GM12872 (cell line): ENCODE measurements around the gene HELZ.

Experiments
- TF ChIP-seq, protein P1 (sequence below): IDR thresholded peaks from 3 replicates; pipeline ENCODE4 v1.5.1; 2011; ENCODE audit warnings: low read depth, mild to moderate bottlenecking, low read length, moderate library complexity; ENCODE audit not compliant: insufficient read depth

The HELZ gene

DNA sequence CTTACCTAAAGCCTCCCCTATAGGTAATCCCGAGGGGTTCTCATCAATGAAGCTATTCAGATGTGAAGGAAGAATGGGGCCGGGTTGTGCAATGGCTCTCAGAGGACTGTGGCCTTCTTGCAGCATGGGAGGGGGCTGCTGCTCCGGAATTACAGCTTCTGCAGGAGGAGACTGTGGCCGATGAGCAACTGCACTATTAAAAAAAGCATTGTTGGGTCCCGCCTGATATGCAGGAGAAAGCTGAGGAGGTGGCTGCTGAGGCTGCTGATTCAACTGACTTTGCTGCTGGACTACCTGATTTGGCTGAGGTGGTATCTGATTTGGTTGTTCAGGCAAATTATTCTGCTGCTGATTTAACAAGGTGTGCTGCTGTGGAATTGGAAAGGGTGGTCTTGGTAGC, 135.9 kb downstream of the HELZ start:
- TF ChIP-seq, protein P1, sequence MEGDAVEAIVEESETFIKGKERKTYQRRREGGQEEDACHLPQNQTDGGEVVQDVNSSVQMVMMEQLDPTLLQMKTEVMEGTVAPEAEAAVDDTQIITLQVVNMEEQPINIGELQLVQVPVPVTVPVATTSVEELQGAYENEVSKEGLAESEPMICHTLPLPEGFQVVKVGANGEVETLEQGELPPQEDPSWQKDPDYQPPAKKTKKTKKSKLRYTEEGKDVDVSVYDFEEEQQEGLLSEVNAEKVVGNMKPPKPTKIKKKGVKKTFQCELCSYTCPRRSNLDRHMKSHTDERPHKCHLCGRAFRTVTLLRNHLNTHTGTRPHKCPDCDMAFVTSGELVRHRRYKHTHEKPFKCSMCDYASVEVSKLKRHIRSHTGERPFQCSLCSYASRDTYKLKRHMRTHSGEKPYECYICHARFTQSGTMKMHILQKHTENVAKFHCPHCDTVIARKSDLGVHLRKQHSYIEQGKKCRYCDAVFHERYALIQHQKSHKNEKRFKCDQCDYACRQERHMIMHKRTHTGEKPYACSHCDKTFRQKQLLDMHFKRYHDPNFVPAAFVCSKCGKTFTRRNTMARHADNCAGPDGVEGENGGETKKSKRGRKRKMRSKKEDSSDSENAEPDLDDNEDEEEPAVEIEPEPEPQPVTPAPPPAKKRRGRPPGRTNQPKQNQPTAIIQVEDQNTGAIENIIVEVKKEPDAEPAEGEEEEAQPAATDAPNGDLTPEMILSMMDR, result no peak

DNA sequence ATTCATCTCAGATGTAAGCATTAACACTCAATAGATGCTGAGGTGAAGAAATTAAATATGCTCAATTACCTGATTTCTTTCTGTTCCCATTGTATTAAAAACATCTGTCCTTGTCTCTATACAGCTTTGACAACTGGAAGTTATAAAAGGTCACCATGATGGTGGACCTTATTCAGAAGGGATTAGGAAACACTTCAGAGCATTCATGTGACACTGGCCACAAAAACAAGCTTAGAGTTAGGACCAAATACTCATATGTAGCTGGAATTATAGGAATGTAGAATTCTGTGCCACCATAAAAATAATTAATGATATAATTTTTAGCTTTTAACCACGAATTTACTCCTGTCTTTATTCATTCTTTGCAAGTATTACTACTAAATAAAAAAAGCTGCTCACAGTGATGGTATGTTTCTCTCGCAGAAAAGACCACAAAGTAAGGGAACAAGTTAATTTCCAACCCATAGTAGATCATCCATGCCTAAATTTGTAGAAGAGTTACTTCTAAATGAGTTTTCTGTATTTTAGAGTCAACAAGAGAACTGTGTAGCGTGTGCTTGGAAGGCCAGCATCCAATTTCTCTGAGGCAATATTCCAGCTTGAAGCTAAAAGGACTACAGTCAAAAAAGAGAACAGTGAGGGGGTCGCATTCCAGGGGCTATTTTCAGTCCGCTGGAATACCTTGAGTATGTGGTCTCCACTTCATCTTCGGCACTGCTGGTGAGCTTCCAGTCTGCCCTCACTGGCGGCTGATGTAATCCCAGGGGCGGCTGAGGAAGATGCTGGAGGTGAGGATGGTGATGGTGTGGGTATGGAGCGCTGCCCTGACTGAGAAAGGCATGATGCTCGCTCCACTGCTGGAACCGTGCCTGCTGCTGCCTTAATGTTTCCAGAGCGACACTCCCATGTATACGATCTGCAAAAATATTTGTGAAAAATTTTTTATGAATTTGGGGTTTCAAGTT, 136.9 kb downstream of the HELZ start:
- TF ChIP-seq, protein P1, result no peak

DNA sequence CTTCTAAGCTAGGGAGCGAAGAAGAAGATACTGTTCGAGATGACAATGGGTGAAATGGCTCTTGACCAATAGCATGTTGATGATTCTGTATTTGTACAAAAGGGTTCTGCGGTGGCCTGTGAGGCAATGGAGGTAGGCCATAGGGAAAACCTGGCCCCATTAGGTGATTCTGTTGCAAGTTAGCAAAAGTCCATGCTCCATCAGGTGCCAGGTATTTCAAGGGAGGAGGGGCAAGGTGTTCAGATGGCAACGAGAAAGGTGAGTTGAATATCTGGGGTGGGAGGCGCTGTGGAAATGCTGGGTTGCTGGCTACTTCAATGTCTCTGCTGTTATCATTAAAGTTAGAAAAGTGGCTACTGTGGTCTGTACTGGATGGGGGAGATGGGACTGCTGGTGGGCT, 137.8 kb downstream of the HELZ start:
- TF ChIP-seq, protein P1, result no peak

DNA sequence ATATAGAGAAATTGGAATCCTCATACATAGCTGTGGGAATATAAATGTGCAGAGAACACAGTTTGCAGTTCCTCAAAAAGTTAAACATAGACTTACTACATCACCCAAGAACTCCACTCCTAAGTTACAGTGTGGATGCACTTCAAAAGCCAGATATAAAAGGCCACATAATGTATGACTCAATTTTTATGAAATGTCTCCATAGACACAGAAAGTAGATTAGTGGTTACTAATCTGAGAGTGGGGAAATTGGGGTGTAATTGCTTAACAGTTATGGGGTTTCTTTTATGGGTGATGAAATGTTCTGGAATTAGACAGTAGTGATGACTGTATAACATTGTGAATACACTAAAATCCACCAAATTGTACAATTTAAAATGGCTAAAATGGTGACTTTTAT, 139.8 kb downstream of the HELZ start:
- TF ChIP-seq, protein P1, result no peak

DNA sequence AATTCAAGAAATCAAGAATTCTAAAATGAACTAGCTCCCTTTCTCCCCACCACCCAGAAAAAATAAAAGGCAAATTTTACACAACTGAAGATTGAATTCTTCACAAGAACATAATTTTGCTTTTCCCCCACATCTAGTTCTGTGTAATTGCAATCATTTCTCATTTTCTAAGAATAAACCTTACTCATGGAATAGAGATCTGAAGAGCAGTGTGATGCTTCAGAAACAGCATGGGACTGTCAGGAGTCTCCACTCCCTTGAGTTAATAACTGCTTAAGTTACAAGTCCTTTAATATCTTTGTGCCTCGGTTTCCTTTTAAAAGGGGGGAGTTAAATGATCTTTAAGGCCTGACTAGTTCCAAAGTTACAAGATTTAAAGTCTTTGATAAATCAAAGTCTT, 147.0 kb downstream of the HELZ start:
- TF ChIP-seq, protein P1, result no peak

DNA sequence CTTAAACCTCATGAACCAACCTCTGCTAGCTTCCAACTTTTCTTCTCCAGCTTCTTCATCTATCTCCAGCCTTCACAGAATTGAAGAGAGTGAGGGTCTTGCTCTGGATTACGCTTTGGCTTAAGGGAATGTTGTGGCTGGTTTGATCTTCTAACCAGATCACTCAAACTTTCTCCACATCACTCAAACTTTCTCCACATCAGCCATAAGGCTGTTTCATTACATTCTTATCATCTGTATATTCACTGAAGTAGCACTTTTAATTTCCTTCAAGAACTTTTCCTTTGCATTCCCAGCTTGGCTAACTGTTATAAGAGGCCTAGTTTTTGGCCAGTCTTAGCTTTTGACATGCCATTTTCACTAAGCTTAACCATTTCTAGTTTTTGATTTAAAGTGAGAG, 148.4 kb downstream of the HELZ start:
- TF ChIP-seq, protein P1, result no peak

DNA sequence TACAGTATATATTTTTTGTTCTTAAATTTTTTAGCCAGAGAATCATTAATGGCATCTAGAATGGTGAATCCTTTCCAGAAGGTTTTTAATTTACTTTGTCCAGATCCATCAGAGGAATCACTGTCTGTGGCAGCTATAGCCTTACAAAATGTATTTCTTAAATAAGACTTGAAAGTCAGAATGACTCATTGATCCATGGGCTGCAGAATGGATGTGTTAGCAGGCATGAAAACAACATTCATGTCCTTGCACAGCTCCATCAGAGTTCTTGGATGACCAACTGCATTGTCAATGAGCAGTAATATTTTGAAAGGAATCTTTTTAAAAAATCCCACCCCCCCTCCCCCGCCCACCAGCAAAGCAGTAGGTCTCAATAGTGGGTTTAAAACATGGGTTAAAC, 149.2 kb downstream of the HELZ start:
- TF ChIP-seq, protein P1, result no peak
